ENCODE data around the gene PPP3CB.

The PPP3CB gene

GRCh38 chr10:73495884-73496674 lies at the start of gene PPP3CB:
PPP3CB (minus strand) TSS chr10:73496024; CDS start chr10:73495889, 135 bp downstream.
- peak within 1 kb of the TSS; percentile 93 to 94 for H3K4me3 ChIP-seq (ENCODE audit: low read length in 2 of 2)
- H3K9ac ChIP-seq (ENCODE audit: low read depth in 1 of 2, low read length in 2 of 2) = peak within 1 kb of the TSS; percentile 94 to 98
- H3K4me1 ChIP-seq (ENCODE audit: control insufficient read depth in 2 of 2, insufficient read depth in 2 of 2, low read length in 2 of 2) = peaks cover 12 to 18% of the 10 kb centered on the region in 2 donors
- H3K27ac ChIP-seq (ENCODE audit: low read depth in 2 of 2, low read length in 2 of 2) = peak within 1 kb of the TSS; percentile 98 to 99
- H3K9me3 ChIP-seq (ENCODE audit: control insufficient read depth in 2 of 2, low read length in 2 of 2) = no peaks in the 10 kb centered on the region
- no peaks in the 10 kb centered on the region for H3K27me3 ChIP-seq (ENCODE audit: control insufficient read depth in 2 of 2, insufficient read depth in 2 of 2, low read length in 2 of 2)
- peaks cover 26 to 33% of the 10 kb centered on the region in 2 donors for H3K36me3 ChIP-seq (ENCODE audit: control insufficient read depth in 2 of 2, insufficient read depth in 2 of 2, low read length in 2 of 2)

DNA sequence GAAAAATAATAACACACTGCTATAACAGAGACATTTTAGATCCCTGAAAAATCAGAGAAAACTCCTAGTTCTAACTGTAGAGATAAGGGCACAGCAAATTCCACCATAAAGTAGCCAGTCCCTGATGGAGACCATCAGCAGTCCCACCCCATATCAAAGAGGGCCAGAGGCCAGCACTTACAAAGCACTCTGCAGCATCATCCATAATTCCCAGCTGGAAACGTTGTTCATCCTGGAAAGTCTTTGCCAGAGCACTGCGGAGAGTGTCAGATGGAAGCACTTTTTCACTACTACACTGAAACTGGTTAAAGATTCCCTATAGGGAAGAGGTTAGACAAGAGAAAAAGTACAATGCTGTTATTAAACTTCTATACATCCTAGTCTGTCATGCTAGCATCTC lies 49.5 kb upstream of the PPP3CB start:
- H3K27me3 ChIP-seq (ENCODE audit: control insufficient read depth in 2 of 2, insufficient read depth in 2 of 2, low read length in 2 of 2) = no peaks in the 10 kb centered on the region
- H3K4me1 ChIP-seq (ENCODE audit: control insufficient read depth in 2 of 2, insufficient read depth in 2 of 2, low read length in 2 of 2) = no peaks in the 10 kb centered on the region
- H3K36me3 ChIP-seq (ENCODE audit: control insufficient read depth in 2 of 2, insufficient read depth in 2 of 2, low read length in 2 of 2) = peaks cover 26 to 36% of the 10 kb centered on the region in 2 donors
- no peak overlapping the region for H3K27ac ChIP-seq (ENCODE audit: low read depth in 2 of 2, low read length in 2 of 2)
- no peaks in the 10 kb centered on the region for H3K9me3 ChIP-seq (ENCODE audit: control insufficient read depth in 2 of 2, low read length in 2 of 2)
- no peak overlapping the region for H3K4me3 ChIP-seq (ENCODE audit: low read length in 2 of 2)
- no peak overlapping the region for H3K9ac ChIP-seq (ENCODE audit: low read depth in 1 of 2, low read length in 2 of 2)

DNA sequence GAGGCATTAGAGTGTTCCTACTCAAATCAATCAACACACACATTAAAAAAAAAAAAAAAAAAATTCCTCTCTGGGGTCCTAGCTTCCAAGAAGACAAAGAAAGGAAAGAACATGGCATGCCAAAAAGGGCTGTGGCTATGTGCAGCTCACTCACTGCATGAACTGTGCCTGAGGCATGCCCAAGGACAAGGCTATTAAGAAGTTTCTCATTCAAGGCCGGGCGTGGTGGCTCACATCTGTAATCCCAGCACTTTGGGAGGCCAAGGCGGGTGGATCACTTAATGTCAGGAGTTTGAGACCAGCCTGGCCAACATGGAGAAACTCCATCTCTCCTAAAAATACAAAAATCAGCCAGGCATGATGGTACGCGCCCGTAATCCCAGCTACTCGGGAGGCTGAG lies 41.9 kb upstream of the PPP3CB start:
- Histone ChIP-seq H3K4me3 (ENCODE audit: low read length in 2 of 2) (no peak overlapping the region), H3K27ac (ENCODE audit: low read depth in 2 of 2, low read length in 2 of 2) (no peak overlapping the region), H3K36me3 (ENCODE audit: control insufficient read depth in 2 of 2, insufficient read depth in 2 of 2, low read length in 2 of 2) (peaks cover 36 to 50% of the 10 kb centered on the region in 2 donors)

GRCh38 chr10:73537288-73537687 lies 41.5 kb upstream of the PPP3CB start:
- H3K9ac ChIP-seq (ENCODE audit: low read depth in 1 of 2, low read length in 2 of 2) = no peak overlapping the region
- no peaks in the 10 kb centered on the region for H3K9me3 ChIP-seq (ENCODE audit: control insufficient read depth in 2 of 2, low read length in 2 of 2)
- no peaks in the 10 kb centered on the region for H3K27me3 ChIP-seq (ENCODE audit: control insufficient read depth in 2 of 2, insufficient read depth in 2 of 2, low read length in 2 of 2)
- peaks cover 0 to 3% of the 10 kb centered on the region in 2 donors for H3K4me1 ChIP-seq (ENCODE audit: control insufficient read depth in 2 of 2, insufficient read depth in 2 of 2, low read length in 2 of 2)
- no peak overlapping the region for H3K4me3 ChIP-seq (ENCODE audit: low read length in 2 of 2)
- peaks cover 33 to 46% of the 10 kb centered on the region in 2 donors for H3K36me3 ChIP-seq (ENCODE audit: control insufficient read depth in 2 of 2, insufficient read depth in 2 of 2, low read length in 2 of 2)
- H3K27ac ChIP-seq (ENCODE audit: low read depth in 2 of 2, low read length in 2 of 2) = no peak overlapping the region

More for the DNA sequence above, 41.9 kb upstream of the PPP3CB start:
- Histone ChIP-seq H3K9ac (ENCODE audit: low read depth in 1 of 2, low read length in 2 of 2) (no peak overlapping the region), H3K4me1 (ENCODE audit: control insufficient read depth in 2 of 2, insufficient read depth in 2 of 2, low read length in 2 of 2) (peaks cover 0 to 3% of the 10 kb centered on the region in 2 donors), H3K9me3 (ENCODE audit: control insufficient read depth in 2 of 2, low read length in 2 of 2) (no peaks in the 10 kb centered on the region), H3K27me3 (ENCODE audit: control insufficient read depth in 2 of 2, insufficient read depth in 2 of 2, low read length in 2 of 2) (no peaks in the 10 kb centered on the region)

GRCh38 chr10:73534857-73535256 lies 39.0 kb upstream of the PPP3CB start:
- no peak overlapping the region for H3K4me3 ChIP-seq (ENCODE audit: low read length in 2 of 2)
- peaks cover 5 to 11% of the 10 kb centered on the region in 2 donors for H3K4me1 ChIP-seq (ENCODE audit: control insufficient read depth in 2 of 2, insufficient read depth in 2 of 2, low read length in 2 of 2)
- H3K9ac ChIP-seq (ENCODE audit: low read depth in 1 of 2, low read length in 2 of 2) = no peak overlapping the region
- H3K9me3 ChIP-seq (ENCODE audit: control insufficient read depth in 2 of 2, low read length in 2 of 2) = no peaks in the 10 kb centered on the region
- H3K36me3 ChIP-seq (ENCODE audit: control insufficient read depth in 2 of 2, insufficient read depth in 2 of 2, low read length in 2 of 2) = peaks cover 23 to 39% of the 10 kb centered on the region in 2 donors
- no peaks in the 10 kb centered on the region for H3K27me3 ChIP-seq (ENCODE audit: control insufficient read depth in 2 of 2, insufficient read depth in 2 of 2, low read length in 2 of 2)
- no peak overlapping the region for H3K27ac ChIP-seq (ENCODE audit: low read depth in 2 of 2, low read length in 2 of 2)

DNA sequence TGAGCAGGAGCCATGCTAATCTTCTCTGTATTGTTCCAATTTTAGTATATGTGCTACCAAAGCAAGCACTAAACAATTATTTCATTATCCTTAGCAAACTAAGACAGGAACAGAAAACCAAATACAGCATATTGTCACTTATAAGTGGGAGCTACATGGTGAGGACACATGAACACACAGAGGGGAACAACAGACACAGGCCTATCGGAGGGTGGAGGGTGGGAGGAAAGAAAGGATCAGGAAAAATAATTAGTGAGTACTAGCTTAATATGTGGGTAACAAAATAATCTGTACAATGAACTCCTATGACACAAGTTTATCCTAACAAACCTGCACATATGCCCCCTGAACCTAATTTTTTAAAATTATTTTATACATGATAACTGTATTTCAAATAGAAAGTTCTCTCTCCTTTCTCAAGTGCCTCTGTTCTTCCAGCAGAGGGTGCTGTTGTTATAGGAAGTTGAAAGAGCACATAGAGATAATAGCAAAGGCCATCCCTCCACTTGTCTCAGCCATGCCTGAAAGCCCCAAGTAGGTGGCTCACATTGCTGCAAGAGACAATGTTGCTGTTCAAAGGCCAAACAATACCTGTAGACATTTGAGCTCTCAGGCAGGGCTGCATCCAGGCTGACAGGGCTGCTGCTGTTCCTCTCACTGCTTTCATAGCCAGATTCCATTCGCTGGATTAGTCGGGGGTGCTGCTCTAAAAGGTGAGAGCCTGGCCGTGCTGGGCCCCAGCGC lies 33.4 kb upstream of the PPP3CB start:
- Histone ChIP-seq H3K27ac (ENCODE audit: low read depth in 2 of 2, low read length in 2 of 2) (no peak overlapping the region), H3K9ac (ENCODE audit: low read depth in 1 of 2, low read length in 2 of 2) (no peak overlapping the region), H3K4me3 (ENCODE audit: low read length in 2 of 2) (no peak overlapping the region), H3K9me3 (ENCODE audit: control insufficient read depth in 2 of 2, low read length in 2 of 2) (no peaks in the 10 kb centered on the region), H3K27me3 (ENCODE audit: control insufficient read depth in 2 of 2, insufficient read depth in 2 of 2, low read length in 2 of 2) (no peaks in the 10 kb centered on the region), H3K36me3 (ENCODE audit: control insufficient read depth in 2 of 2, insufficient read depth in 2 of 2, low read length in 2 of 2) (peaks cover 22 to 37% of the 10 kb centered on the region in 2 donors), H3K4me1 (ENCODE audit: control insufficient read depth in 2 of 2, insufficient read depth in 2 of 2, low read length in 2 of 2) (peaks cover 5 to 12% of the 10 kb centered on the region in 2 donors)

- Histone ChIP-seq H3K4me1 (ENCODE audit: control insufficient read depth in 2 of 2, insufficient read depth in 2 of 2, low read length in 2 of 2) (no peaks in the 10 kb centered on the region), H3K36me3 (ENCODE audit: control insufficient read depth in 2 of 2, insufficient read depth in 2 of 2, low read length in 2 of 2) (peaks cover 56 to 69% of the 10 kb centered on the region in 2 donors), H3K9ac (ENCODE audit: low read depth in 1 of 2, low read length in 2 of 2) (no peak overlapping the region), H3K4me3 (ENCODE audit: low read length in 2 of 2) (no peak overlapping the region), H3K27me3 (ENCODE audit: control insufficient read depth in 2 of 2, insufficient read depth in 2 of 2, low read length in 2 of 2) (no peaks in the 10 kb centered on the region), H3K9me3 (ENCODE audit: control insufficient read depth in 2 of 2, low read length in 2 of 2) (no peaks in the 10 kb centered on the region), H3K27ac (ENCODE audit: low read depth in 2 of 2, low read length in 2 of 2) (no peak overlapping the region)
Measured at GRCh38 chr10:73522263-73522662, 26.4 kb upstream of the PPP3CB start.

- Histone ChIP-seq H3K4me3 (ENCODE audit: low read length in 2 of 2) (no peak overlapping the region), H3K9me3 (ENCODE audit: control insufficient read depth in 2 of 2, low read length in 2 of 2) (no peaks in the 10 kb centered on the region), H3K27me3 (ENCODE audit: control insufficient read depth in 2 of 2, insufficient read depth in 2 of 2, low read length in 2 of 2) (no peaks in the 10 kb centered on the region), H3K36me3 (ENCODE audit: control insufficient read depth in 2 of 2, insufficient read depth in 2 of 2, low read length in 2 of 2) (peaks cover 57 to 63% of the 10 kb centered on the region in 2 donors), H3K4me1 (ENCODE audit: control insufficient read depth in 2 of 2, insufficient read depth in 2 of 2, low read length in 2 of 2) (no peaks in the 10 kb centered on the region), H3K9ac (ENCODE audit: low read depth in 1 of 2, low read length in 2 of 2) (no peak overlapping the region), H3K27ac (ENCODE audit: low read depth in 2 of 2, low read length in 2 of 2) (no peak overlapping the region)
Measured at GRCh38 chr10:73519336-73519735, 23.5 kb upstream of the PPP3CB start.

DNA sequence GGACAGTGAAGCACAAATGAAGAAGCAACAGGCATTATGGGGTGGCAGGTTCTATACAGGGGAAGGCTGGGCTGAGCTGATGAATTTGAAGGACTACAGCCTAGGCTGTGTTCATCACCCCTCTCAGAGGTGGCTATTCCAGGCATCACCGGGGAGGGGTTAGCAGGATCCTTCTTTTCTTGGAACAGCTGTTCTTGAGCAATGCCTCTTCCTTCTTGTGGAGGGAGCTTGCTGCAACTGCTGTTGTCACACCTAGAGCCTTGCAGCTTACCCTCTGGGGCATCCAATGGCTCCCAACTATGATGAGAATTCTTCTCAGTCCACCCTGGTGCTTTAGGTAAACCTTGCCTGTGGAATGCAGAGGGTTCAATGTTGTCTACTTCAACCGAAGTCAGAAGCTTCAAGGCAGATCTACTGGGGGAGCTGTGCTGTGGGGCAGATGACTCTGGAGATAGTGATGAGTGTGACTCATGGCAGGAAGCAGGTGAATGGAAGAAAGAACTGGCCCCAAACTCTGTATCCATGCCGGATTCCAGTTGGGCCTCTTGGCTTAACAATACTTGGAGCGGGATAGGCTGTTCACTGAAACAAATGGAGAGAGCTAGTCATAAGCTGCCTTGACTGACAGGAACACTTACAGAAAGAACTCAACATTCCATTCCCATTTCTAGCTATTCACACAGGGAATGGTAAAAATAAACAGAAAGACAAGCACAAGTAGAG lies 21.5 kb upstream of the PPP3CB start:
- Histone ChIP-seq H3K36me3 (ENCODE audit: control insufficient read depth in 2 of 2, insufficient read depth in 2 of 2, low read length in 2 of 2) (peaks cover 49 to 55% of the 10 kb centered on the region in 2 donors), H3K4me1 (ENCODE audit: control insufficient read depth in 2 of 2, insufficient read depth in 2 of 2, low read length in 2 of 2) (no peaks in the 10 kb centered on the region), H3K4me3 (ENCODE audit: low read length in 2 of 2) (no peak overlapping the region)

More for the DNA sequence above, 21.5 kb upstream of the PPP3CB start:
- no peaks in the 10 kb centered on the region for H3K9me3 ChIP-seq (ENCODE audit: control insufficient read depth in 2 of 2, low read length in 2 of 2)
- no peak overlapping the region for H3K27ac ChIP-seq (ENCODE audit: low read depth in 2 of 2, low read length in 2 of 2)
- H3K27me3 ChIP-seq (ENCODE audit: control insufficient read depth in 2 of 2, insufficient read depth in 2 of 2, low read length in 2 of 2) = no peaks in the 10 kb centered on the region
- no peak overlapping the region for H3K9ac ChIP-seq (ENCODE audit: low read depth in 1 of 2, low read length in 2 of 2)

All from mucosa of rectum (tissue), 2 donors.